ENCODE data around the gene SNX20. TPM values are rescaled to one million over a fixed set of nuclear protein-coding genes. Genes with fewer than 3 reads are reported as not detected.

SNX20 gene
- not detected in 2 replicates for total RNA-seq

GRCh38 chr16:50681021-50681885 is at the start of gene SNX20:
Gene SNX20, minus strand, starts transcription at chr16:50681312. Its CDS starts 3,786 bp downstream, at chr16:50677526.

GRCh38 chr16:50692999-50693781 is 12.1 kb upstream of the SNX20 start, which contains the start of gene NOD2:
Gene NOD2, plus strand, starts transcription at chr16:50693606. Its CDS starts 5,890 bp downstream, at chr16:50699496.

Other genes with a start within 250 kb of the SNX20 start
- gene NKD1, start 132.9 kb downstream of the SNX20 start, total RNA-seq = under 0.01 and 0.43 TPM in 2 replicates
- gene NOD2, start 12.3 kb upstream of the SNX20 start, total RNA-seq = 4.5 and 14.0 TPM in 2 replicates
- 22.0 and 55.9 TPM in 2 replicates for gene CYLD, start 60.8 kb upstream of the SNX20 start, total RNA-seq

Data from tracheal epithelial cell (primary cell).